ENCODE measurements around the gene ADPRH. TPM values are rescaled to one million over a fixed set of nuclear protein-coding genes. Genes with fewer than 3 reads are reported as not detected.

The ADPRH gene
- total RNA-seq, 4 donors from 2014 or later: 1.3 to 3.9 (median 2.3) TPM

DNA sequence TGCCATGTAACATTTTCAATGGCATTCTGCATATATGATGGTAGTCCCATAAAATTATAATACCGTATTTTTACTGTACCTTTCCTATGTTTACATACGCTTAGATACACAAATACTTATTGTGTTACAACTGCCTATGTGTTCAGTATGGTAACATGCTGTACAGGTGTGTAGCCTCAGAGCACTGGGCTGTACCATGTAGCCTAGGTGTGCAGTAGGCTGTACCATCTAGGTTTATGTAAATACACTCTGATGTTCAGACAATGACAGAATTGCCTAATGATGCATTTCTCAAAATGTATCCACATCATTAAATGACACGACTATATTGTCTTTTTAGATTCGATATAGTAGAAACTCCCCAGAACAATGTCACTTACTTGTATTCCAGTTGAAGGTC, 42.5 kb upstream of the ADPRH start:
- Histone ChIP-seq H3K36me3 (no peaks in the 10 kb centered on the region), H3K27me3 (no peaks in the 10 kb centered on the region), H3K27ac (no peak overlapping the region), H3K9me3 (no peaks in the 10 kb centered on the region), H3K4me1 (no peaks in the 10 kb centered on the region), H3K4me3 (no peak overlapping the region)
- no peak for DNase-seq (ENCODE audit: low spot score in 2 of 2)
- no peak for TF ChIP-seq POLR2A (IDR thresholded peaks at IDR 0.05)
- TF ChIP-seq, protein P1, sequence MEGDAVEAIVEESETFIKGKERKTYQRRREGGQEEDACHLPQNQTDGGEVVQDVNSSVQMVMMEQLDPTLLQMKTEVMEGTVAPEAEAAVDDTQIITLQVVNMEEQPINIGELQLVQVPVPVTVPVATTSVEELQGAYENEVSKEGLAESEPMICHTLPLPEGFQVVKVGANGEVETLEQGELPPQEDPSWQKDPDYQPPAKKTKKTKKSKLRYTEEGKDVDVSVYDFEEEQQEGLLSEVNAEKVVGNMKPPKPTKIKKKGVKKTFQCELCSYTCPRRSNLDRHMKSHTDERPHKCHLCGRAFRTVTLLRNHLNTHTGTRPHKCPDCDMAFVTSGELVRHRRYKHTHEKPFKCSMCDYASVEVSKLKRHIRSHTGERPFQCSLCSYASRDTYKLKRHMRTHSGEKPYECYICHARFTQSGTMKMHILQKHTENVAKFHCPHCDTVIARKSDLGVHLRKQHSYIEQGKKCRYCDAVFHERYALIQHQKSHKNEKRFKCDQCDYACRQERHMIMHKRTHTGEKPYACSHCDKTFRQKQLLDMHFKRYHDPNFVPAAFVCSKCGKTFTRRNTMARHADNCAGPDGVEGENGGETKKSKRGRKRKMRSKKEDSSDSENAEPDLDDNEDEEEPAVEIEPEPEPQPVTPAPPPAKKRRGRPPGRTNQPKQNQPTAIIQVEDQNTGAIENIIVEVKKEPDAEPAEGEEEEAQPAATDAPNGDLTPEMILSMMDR (IDR thresholded peaks at IDR 0.05): no peak
- no peak for TF ChIP-seq EP300 (IDR thresholded peaks at IDR 0.05)
- no peak for TF ChIP-seq POLR2AphosphoS5 (IDR thresholded peaks at IDR 0.05)
- WGBS: 95% methylated on average over 4 of the region's 4 CpGs

DNA sequence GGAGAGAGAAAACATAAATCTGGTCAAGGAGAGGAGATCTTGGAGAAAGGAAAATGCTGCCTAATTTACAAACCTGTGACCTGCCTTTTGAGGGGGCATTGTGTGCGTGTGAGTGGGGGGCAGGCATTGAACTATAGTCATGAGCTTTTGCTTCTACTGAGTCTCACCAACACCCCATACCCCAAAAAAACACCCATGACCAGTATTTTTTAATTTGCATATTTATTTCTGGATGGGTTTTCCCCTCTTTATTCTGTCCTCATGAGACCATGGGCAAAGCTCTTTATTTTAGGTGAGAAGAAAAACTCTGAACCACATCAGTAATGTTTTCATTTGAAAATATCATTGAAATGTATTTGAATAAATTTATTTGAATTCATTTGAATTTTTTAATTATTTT, 40.5 kb upstream of the ADPRH start:
- Histone ChIP-seq H3K27me3 (no peaks in the 10 kb centered on the region), H3K36me3 (no peaks in the 10 kb centered on the region), H3K27ac (no peak overlapping the region), H3K4me1 (no peaks in the 10 kb centered on the region), H3K9me3 (no peaks in the 10 kb centered on the region), H3K4me3 (no peak overlapping the region)
- 90% methylated on average over 1 of the region's 1 CpG for WGBS
- TF ChIP-seq POLR2A (IDR thresholded peaks at IDR 0.05) (no peak), EP300 (IDR thresholded peaks at IDR 0.05) (no peak), POLR2AphosphoS5 (IDR thresholded peaks at IDR 0.05) (no peak)
- TF ChIP-seq, protein P1 (IDR thresholded peaks at IDR 0.05): no peak
- DNase-seq (ENCODE audit: low spot score in 2 of 2): no peak

DNA sequence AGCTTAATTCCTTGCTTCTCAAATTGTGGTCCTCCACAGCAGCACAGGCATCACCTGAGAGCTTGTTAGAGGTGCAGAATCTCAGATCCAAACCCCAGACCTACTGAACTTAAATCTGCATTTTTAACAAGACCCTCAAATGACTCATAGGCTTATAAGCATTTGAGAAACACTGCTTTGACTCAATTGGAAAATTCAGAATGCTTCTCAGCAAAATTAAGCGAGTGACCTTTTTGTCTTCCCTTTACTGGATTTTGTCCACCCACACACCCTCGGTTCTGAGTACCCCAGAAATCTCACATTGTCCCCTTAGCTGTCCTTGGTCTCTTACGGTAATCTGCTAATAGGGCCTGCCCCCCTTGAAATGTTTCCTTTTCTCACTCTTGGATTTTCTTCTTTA, 37.7 kb upstream of the ADPRH start:
- Histone ChIP-seq H3K4me3 (no peak overlapping the region), H3K27ac (no peak overlapping the region), H3K9me3 (no peaks in the 10 kb centered on the region), H3K36me3 (no peaks in the 10 kb centered on the region), H3K27me3 (no peaks in the 10 kb centered on the region), H3K4me1 (no peaks in the 10 kb centered on the region)
- TF ChIP-seq EP300 (IDR thresholded peaks at IDR 0.05) (no peak), POLR2A (IDR thresholded peaks at IDR 0.05) (no peak), POLR2AphosphoS5 (IDR thresholded peaks at IDR 0.05) (no peak)
- TF ChIP-seq, protein P1 (IDR thresholded peaks at IDR 0.05): no peak
- no peak for DNase-seq (ENCODE audit: low spot score in 2 of 2)
- WGBS: 81% methylated on average over 3 of the region's 3 CpGs

DNA sequence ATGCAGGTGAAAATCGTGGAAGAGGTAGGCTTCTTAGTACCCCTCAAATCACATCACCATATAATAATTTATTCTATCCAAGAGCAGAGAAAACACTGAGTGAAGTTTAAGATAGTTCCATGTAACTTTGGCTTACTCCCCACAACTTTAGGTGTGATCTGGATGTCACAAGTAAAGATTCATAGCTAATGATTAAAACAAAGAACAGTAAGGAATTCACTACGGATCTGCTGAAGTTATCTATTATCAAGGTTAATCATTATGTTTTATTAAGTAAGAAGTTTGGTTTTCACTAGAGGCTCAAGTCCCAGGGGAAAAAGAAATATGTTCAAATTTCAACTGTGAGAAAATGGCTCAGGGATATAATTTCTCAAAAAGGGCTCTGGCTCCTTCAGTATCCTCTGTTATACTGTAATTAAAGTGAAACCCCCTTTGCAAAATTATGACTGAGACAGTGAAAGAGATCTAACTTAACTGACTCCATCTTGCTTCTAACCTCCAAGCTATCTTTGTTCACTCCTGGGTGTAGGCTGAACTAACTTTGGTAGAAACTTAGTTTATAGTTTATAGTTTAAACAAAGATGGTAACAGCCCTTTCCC, 37.0 kb upstream of the ADPRH start:
- Histone ChIP-seq H3K27me3 (no peaks in the 10 kb centered on the region), H3K36me3 (no peaks in the 10 kb centered on the region), H3K4me1 (no peaks in the 10 kb centered on the region), H3K4me3 (no peak overlapping the region), H3K9me3 (no peaks in the 10 kb centered on the region), H3K27ac (no peak overlapping the region)
- TF ChIP-seq POLR2A (IDR thresholded peaks at IDR 0.05) (no peak), EP300 (IDR thresholded peaks at IDR 0.05) (no peak), POLR2AphosphoS5 (IDR thresholded peaks at IDR 0.05) (no peak)
- TF ChIP-seq, protein P1 (IDR thresholded peaks at IDR 0.05): no peak
- DNase-seq (ENCODE audit: low spot score in 2 of 2): no peak
- 80% methylated on average over 2 of the region's 2 CpGs for WGBS

DNA sequence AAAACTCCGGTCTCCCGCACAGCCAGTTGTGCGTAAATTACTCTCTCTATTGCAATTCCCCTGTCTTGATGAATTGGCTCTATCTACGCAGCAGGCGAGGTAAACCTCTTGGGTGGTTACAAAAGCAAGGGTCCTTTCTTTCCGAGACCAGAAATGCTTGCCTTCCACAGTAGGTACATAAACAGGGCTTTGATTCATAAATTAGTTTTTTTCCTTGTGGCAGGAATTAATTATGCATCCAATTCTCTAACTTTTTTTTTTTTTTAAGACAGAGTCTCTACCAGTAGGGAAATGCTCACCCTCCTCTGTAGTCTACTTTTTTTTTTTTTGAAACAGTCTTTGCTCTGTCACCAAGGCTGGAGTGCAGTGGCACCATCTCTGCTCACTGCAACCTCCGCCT, 36.1 kb upstream of the ADPRH start:
- no peak for TF ChIP-seq POLR2A (IDR thresholded peaks at IDR 0.05)
- TF ChIP-seq EP300 (IDR thresholded peaks at IDR 0.05): no peak
- TF ChIP-seq, protein P1 (IDR thresholded peaks at IDR 0.05): no peak
- TF ChIP-seq POLR2AphosphoS5 (IDR thresholded peaks at IDR 0.05): no peak
- DNase-seq (ENCODE audit: low spot score in 2 of 2): no peak
- Histone ChIP-seq H3K9me3 (no peaks in the 10 kb centered on the region), H3K27ac (no peak overlapping the region), H3K4me1 (no peaks in the 10 kb centered on the region), H3K27me3 (no peaks in the 10 kb centered on the region), H3K36me3 (no peaks in the 10 kb centered on the region), H3K4me3 (no peak overlapping the region)
- WGBS: 80% methylated on average over 7 of the region's 7 CpGs

All from suprapubic skin (tissue), 4 donors.